ENCODE results near the gene GYG1. TPM values are rescaled to one million over a fixed set of nuclear protein-coding genes. Genes with fewer than 3 reads are reported as not detected.

The GYG1 gene
- total and polyA plus RNA-seq, 2 of the 4 experiments (the other 2 are of a cell fraction) = 48.4 to 90.3 TPM

GRCh38 chr3:149001727-149002126, 10.4 kb downstream of the GYG1 start:
- DNase-seq (no peak), ATAC-seq (ENCODE audit: low read depth) (no peak)
- Histone ChIP-seq H3K9ac (ENCODE audit: low read depth, low read length) (no peak overlapping the region), H2AFZ (replicated peaks; ENCODE audit: low read length, poor library complexity) (no peak overlapping the region), H3K56ac (ENCODE audit: extremely low read depth, insufficient read depth, low read length) (no peak overlapping the region), H3K4me1 (ENCODE audit: control insufficient read depth, insufficient read depth, low read length) (peaks cover 16% of the 10 kb centered on the region), H4K5ac (ENCODE audit: low read depth, low read length) (0 out of 2 replicates have a peak overlapping the region, but pooled peaks have one; percentile 29), H3K79me1 (ENCODE audit: low read depth in 1 of 2, low read length in 2 of 2) (peaks cover 18 to 44% of the 10 kb centered on the region in 2 experiments), H2BK120ac (ENCODE audit: low read depth, low read length) (no peak overlapping the region), H3K18ac (ENCODE audit: low read depth, low read length) (peak overlapping the region; percentile 12; the same call in 1 of the 2 replicates), H4K20me1 (ENCODE audit: insufficient read depth, low read length) (no peaks in the 10 kb centered on the region), H3K4me3 (ENCODE audit: insufficient read depth, low read depth, low read length) (no peak overlapping the region), H3K36me3 (ENCODE audit: control insufficient read depth, insufficient read depth, low read length) (peaks cover 10% of the 10 kb centered on the region), H2BK20ac (ENCODE audit: low read depth, low read length) (no peak overlapping the region; the same call in 1 of the 2 replicates), H3K9me3 (ENCODE audit: control insufficient read depth, insufficient read depth, low read length) (no peaks in the 10 kb centered on the region), H4K8ac (ENCODE audit: low read depth in 2 of 2, low read length in 2 of 2) (no peak overlapping the region), H2BK15ac (ENCODE audit: low read depth, low read length) (0 out of 3 replicates have a peak overlapping the region, but pooled peaks have one; percentile 43), H3K14ac (replicated peaks; ENCODE audit: low read depth, low read length) (no peak overlapping the region; the same call in 1 of the 2 replicates), H3K27ac (ENCODE audit: insufficient read depth, low read length) (peak overlapping the region; percentile 51; the same call in 1 of the 2 replicates), H2AK9ac (replicated peaks; ENCODE audit: low read depth, low read length, poor library complexity) (no peak overlapping the region), H3K4me2 (ENCODE audit: low read depth, low read length) (no peak overlapping the region), H3K27me3 (ENCODE audit: control insufficient read depth, insufficient read depth, low read length) (no peaks in the 10 kb centered on the region), H3K9me1 (ENCODE audit: insufficient read depth, low read length) (peaks cover 17% of the 10 kb centered on the region), H2BK5ac (ENCODE audit: low read depth, low read length, poor library complexity, severe bottlenecking) (peak overlapping the region; percentile 2), H4K91ac (ENCODE audit: insufficient read depth, low read depth, low read length) (no peak overlapping the region), H2AK5ac (ENCODE audit: low read depth, low read length) (peak overlapping the region; percentile 37; the same call in 1 of the 2 replicates), H3K4ac (ENCODE audit: low read depth, low read length) (peak overlapping the region; percentile 32; the same call in 1 of the 2 replicates), H3K23ac (ENCODE audit: low read depth, low read length) (no peak overlapping the region)
- ChIA-PET CTCF (interaction anchor here (0.6 kb wide), 2 partner anchors 22 to 39 kb away, joined by 3 to 4 read pairs; no protein-coding TSS in a partner anchor), POLR2A (ENCODE audit: unreplicated experiment) (no interaction called here)
- in situ Hi-C loops (cut with MboI; ENCODE audit: low sequenced_read_pairs) (no loop called here), intact Hi-C loops (cut with micrococcal nuclease) (no loop called here), dilution Hi-C loops (cut with HindIII; ENCODE audit: low sequenced_read_pairs, unreplicated experiment) (no loop called here)
- no CpG with 5 or more reads among the region's 3 CpGs for WGBS, 2 experiments (ENCODE audit: extremely low coverage in 2 of 2, insufficient read length in 1 of 2)
- no TSS peak for BruUV-seq (replicated peaks)
- TF ChIP-seq MXI1 (IDR thresholded peaks at IDR 0.05; ENCODE audit: borderline replicate concordance, low read depth, low read length) = no peak
- TF ChIP-seq RFX5 (IDR thresholded peaks at IDR 0.05; ENCODE audit: low read depth, low read length) = no peak
- TF ChIP-seq MAZ (IDR thresholded peaks at IDR 0.05; ENCODE audit: borderline replicate concordance, low read depth, low read length) = no peak
- TF ChIP-seq CHD1 (IDR thresholded peaks at IDR 0.05; ENCODE audit: low read depth, low read length) = no peak
- no peak for TF ChIP-seq RAD21 (IDR thresholded peaks at IDR 0.05; ENCODE audit: low read length)
- TF ChIP-seq SMC3 (IDR thresholded peaks at IDR 0.05; ENCODE audit: low read depth, low read length) = no peak
- TF ChIP-seq NFE2L2 (IDR thresholded peaks at IDR 0.05; ENCODE audit: low read depth, low read length) = no peak
- TF ChIP-seq BHLHE40 (IDR thresholded peaks at IDR 0.05; ENCODE audit: low read depth, low read length) = no peak
- TF ChIP-seq, protein P1, sequence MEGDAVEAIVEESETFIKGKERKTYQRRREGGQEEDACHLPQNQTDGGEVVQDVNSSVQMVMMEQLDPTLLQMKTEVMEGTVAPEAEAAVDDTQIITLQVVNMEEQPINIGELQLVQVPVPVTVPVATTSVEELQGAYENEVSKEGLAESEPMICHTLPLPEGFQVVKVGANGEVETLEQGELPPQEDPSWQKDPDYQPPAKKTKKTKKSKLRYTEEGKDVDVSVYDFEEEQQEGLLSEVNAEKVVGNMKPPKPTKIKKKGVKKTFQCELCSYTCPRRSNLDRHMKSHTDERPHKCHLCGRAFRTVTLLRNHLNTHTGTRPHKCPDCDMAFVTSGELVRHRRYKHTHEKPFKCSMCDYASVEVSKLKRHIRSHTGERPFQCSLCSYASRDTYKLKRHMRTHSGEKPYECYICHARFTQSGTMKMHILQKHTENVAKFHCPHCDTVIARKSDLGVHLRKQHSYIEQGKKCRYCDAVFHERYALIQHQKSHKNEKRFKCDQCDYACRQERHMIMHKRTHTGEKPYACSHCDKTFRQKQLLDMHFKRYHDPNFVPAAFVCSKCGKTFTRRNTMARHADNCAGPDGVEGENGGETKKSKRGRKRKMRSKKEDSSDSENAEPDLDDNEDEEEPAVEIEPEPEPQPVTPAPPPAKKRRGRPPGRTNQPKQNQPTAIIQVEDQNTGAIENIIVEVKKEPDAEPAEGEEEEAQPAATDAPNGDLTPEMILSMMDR (conservative IDR thresholded peaks at IDR 0.05; ENCODE audit: low read depth, low read length) = no peak
- no peak for TF ChIP-seq RCOR1 (IDR thresholded peaks at IDR 0.05; ENCODE audit: insufficient replicate concordance, low read length)
- TF ChIP-seq FOS (IDR thresholded peaks at IDR 0.05; ENCODE audit: low read depth, low read length) = no peak
- TF ChIP-seq CEBPB (IDR thresholded peaks at IDR 0.05; ENCODE audit: low read depth, low read length) = no peak
- TF ChIP-seq POLR2A (IDR thresholded peaks at IDR 0.05; ENCODE audit: low read depth, low read length) = no peak
- TF ChIP-seq MAFK (IDR thresholded peaks at IDR 0.05; ENCODE audit: low read depth, low read length) = no peak
- TF ChIP-seq USF2 (IDR thresholded peaks at IDR 0.05; ENCODE audit: low read depth, low read length) = no peak
- TF ChIP-seq, protein P2, sequence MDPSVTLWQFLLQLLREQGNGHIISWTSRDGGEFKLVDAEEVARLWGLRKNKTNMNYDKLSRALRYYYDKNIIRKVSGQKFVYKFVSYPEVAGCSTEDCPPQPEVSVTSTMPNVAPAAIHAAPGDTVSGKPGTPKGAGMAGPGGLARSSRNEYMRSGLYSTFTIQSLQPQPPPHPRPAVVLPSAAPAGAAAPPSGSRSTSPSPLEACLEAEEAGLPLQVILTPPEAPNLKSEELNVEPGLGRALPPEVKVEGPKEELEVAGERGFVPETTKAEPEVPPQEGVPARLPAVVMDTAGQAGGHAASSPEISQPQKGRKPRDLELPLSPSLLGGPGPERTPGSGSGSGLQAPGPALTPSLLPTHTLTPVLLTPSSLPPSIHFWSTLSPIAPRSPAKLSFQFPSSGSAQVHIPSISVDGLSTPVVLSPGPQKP (IDR thresholded peaks at IDR 0.05; ENCODE audit: borderline replicate concordance, low read depth, low read length) = no peak
